DOHH2 (cell line): ENCODE measurements around the gene HMGB1.

ENCODE experiments used
- H3F3A ChIP-seq: fragments of 200-600 bp; sonication (generic), shearing (Covaris generic); 2 replicates; pipeline ENCODE4 v1.6.0; 2016; ENCODE audit warnings: antibody characterized with exemption, mild to moderate bottlenecking; ENCODE audit not compliant: control insufficient read depth, insufficient read depth
- H3K27ac ChIP-seq: fragments of 200-600 bp; sonication (generic); 2 replicates; pipeline ENCODE4 v1.5.1; 2014; ENCODE audit warnings: low read depth, mild to moderate bottlenecking, low read length, moderate library complexity
- H3K27me3 ChIP-seq: fragments of 200-600 bp; sonication (generic); 2 replicates; pipeline ENCODE4 v1.6.1; 2014; ENCODE audit warnings: mild to moderate bottlenecking, low read length, mixed read lengths; ENCODE audit not compliant: control insufficient read depth
- H3K36me3 ChIP-seq: fragments of 200-600 bp; sonication (generic); 2 replicates; pipeline ENCODE4 v1.6.1; 2014; ENCODE audit warnings: mild to moderate bottlenecking, low read length, moderate library complexity, mixed read lengths; ENCODE audit not compliant: control insufficient read depth
- H3K4me1 ChIP-seq: fragments of 200-600 bp; sonication (generic); 2 replicates; pipeline ENCODE4 v1.6.1; 2014; ENCODE audit warnings: mild to moderate bottlenecking, low read length, mixed read lengths; ENCODE audit not compliant: control insufficient read depth
- H3K4me2 ChIP-seq: fragments of 200-600 bp; sonication (generic); 2 replicates; pipeline ENCODE4 v1.6.0; 2014; ENCODE audit warnings: mild to moderate bottlenecking, low read length, moderate library complexity
- H3K4me3 ChIP-seq: fragments of 200-600 bp; sonication (generic); 2 replicates; pipeline ENCODE4 v1.5.1; 2014; ENCODE audit warnings: mild to moderate bottlenecking, low read length, mixed read lengths
- H3K79me2 ChIP-seq: fragments of 200-600 bp; sonication (generic); 2 replicates; pipeline ENCODE4 v1.6.1; 2014; ENCODE audit warnings: mild to moderate bottlenecking, low read length, mixed read lengths; ENCODE audit not compliant: control insufficient read depth
- H3K9me2 ChIP-seq: fragments of 200-600 bp; sonication (generic); replicated peaks from 2 replicates; pipeline ENCODE4 v1.6.1; 2014; ENCODE audit warnings: mild to moderate bottlenecking, low read length, mixed read lengths; ENCODE audit not compliant: control insufficient read depth
- H3K9me3 ChIP-seq: fragments of 200-600 bp; sonication (generic); 2 replicates; pipeline ENCODE4 v1.6.1; 2014; ENCODE audit warnings: antibody characterized with exemption, low read length, mixed read lengths; ENCODE audit not compliant: control insufficient read depth, insufficient read depth
- H4K20me1 ChIP-seq: fragments of 200-600 bp; sonication (generic); 2 replicates; pipeline ENCODE4 v1.6.0; 2014; ENCODE audit warnings: low read depth, mild to moderate bottlenecking, antibody characterized with exemption, low read length, moderate library complexity; ENCODE audit not compliant: control insufficient read depth, insufficient read depth
- EZH2phosphoT487 ChIP-seq: fragments of 200-600 bp; sonication (generic); IDR thresholded peaks from 2 replicates; pipeline ENCODE4 v1.6.1; 2017; ENCODE audit warnings: borderline replicate concordance, mild to moderate bottlenecking, antibody characterized with exemption, low read length, moderate library complexity, mixed read lengths
- TF ChIP-seq, protein P1 (sequence below): fragments of 200-600 bp; sonication (generic); IDR thresholded peaks from one replicate; pipeline ENCODE4 v1.5.1; 2014; ENCODE audit warnings: antibody characterized with exemption, mild to moderate bottlenecking, low read depth, low read length; ENCODE audit not compliant: poor library complexity, severe bottlenecking

The HMGB1 gene

DNA sequence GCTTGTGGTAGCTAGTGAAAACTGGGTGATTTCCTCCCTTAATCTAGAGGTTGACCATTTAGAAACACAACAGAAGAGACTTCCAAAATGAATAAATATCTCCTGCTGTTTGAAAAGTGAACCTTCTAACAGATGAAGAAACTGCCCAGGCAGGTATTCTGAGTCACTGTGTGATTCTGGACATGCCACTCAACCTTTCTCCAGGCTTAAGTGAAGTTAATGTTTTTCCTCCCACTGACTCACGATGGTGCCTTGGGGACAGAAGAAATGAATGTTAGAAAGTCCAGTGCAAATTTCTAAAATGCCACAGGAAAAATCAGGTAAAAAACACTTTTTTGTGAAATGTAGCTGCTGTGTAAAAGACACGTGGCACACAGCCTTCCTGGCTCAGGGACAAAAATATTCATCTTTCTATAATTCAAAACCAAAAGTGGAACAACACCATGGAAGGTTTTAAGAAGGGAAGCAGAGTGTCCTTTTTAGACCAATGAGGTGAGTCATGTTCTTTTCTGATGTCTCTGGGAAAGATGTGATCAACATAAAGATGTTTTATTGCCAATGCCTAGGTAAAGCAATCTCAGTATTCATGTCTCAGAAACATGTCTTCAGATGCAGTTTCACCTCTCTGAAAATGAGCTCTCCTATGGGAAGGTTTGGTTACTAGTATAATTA is 34.3 kb downstream of the HMGB1 start:
- Histone ChIP-seq H3K9me2 (no peaks in the 10 kb centered on the region), H3K27me3 (no peaks in the 10 kb centered on the region), H3K9me3 (no peaks in the 10 kb centered on the region), H3K4me3 (peak overlapping the region; percentile 62), H3K4me2 (peak overlapping the region; percentile 84), H3K36me3 (no peaks in the 10 kb centered on the region), H3K79me2 (peaks cover 4% of the 10 kb centered on the region), H4K20me1 (no peaks in the 10 kb centered on the region), H3K4me1 (peaks cover 59% of the 10 kb centered on the region), H3K27ac (0 out of 2 replicates have a peak overlapping the region, but pooled peaks have one; percentile 5), H3F3A (peaks cover 31% of the 10 kb centered on the region)
- TF ChIP-seq, protein P1, sequence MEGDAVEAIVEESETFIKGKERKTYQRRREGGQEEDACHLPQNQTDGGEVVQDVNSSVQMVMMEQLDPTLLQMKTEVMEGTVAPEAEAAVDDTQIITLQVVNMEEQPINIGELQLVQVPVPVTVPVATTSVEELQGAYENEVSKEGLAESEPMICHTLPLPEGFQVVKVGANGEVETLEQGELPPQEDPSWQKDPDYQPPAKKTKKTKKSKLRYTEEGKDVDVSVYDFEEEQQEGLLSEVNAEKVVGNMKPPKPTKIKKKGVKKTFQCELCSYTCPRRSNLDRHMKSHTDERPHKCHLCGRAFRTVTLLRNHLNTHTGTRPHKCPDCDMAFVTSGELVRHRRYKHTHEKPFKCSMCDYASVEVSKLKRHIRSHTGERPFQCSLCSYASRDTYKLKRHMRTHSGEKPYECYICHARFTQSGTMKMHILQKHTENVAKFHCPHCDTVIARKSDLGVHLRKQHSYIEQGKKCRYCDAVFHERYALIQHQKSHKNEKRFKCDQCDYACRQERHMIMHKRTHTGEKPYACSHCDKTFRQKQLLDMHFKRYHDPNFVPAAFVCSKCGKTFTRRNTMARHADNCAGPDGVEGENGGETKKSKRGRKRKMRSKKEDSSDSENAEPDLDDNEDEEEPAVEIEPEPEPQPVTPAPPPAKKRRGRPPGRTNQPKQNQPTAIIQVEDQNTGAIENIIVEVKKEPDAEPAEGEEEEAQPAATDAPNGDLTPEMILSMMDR = no peak

DNA sequence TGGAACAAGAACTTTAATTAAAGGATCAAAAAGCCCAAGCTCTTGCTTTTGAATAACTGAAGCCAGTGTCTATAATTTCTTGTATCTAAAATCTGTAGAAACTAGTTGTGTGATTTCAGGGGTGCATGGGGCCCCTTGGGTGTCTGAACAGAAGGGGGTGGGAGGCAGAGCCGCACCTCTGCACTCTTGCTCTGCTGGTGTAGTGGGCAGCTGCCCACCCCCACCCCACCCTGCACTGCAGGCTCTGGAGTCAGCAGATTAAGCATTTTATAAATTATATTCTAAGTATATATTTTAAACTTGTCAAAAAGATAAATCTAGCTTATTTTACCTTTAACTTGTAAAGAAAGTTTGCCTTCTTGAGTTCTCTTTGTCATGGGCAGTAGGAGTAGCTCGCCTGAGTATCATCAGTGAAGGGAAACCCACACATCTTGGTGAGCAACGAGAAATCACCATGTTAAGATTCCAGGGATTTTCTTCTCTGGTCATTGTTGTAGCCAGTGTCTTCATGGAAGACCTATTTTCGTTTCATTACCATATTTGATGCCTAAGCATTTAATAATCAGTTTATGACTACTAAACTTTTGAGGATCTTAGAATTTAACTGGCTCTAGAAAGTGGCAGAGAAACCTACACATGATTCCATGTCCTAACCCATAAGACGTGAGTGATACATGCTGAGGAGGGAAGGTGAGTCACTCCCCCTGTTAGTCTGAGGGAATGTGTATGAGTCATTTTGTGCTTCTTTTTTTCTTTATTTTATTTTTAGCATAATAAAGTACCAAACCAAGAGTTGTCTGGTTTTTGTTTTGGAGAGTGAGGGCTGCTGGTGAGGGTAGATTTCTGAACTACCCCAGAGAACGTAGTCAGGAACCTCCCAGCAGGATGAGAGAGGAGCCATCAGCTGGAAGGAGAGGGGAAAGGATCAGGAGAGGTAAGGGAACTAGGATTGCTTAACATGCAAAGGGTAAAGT is 35.7 kb downstream of the HMGB1 start:
- no peak for TF ChIP-seq EZH2phosphoT487
- TF ChIP-seq, protein P1 = no peak
- no peaks in the 10 kb centered on the region for H3K36me3 ChIP-seq
- peaks cover 29% of the 10 kb centered on the region for H3F3A ChIP-seq
- no peaks in the 10 kb centered on the region for H4K20me1 ChIP-seq
- peak overlapping the region; percentile 84 for H3K4me2 ChIP-seq
- no peaks in the 10 kb centered on the region for H3K27me3 ChIP-seq
- peaks cover 5% of the 10 kb centered on the region for H3K79me2 ChIP-seq
- H3K4me3 ChIP-seq = peak overlapping the region; percentile 62
- no peaks in the 10 kb centered on the region for H3K9me2 ChIP-seq
- peak overlapping the region; percentile 71 for H3K27ac ChIP-seq
- peaks cover 61% of the 10 kb centered on the region for H3K4me1 ChIP-seq
- no peaks in the 10 kb centered on the region for H3K9me3 ChIP-seq

DNA sequence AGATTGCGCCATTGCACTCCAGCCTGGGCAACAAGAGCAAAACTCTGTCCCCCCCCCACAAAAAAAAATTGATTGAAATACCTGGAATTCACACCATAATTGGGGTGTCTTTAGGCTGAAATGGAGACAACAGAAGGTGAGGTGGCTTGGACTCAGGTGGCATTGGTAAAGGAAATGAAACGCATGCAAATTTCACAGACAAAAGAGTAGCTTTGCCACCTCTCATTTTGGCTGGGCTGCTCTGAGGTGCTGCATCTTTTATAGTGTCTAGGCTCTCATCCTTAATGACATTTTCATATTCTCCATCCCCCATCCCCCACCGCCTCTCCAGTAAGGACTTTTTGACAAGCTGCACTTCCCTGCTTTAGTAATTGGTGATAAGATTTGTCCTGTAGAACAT is 36.5 kb downstream of the HMGB1 start:
- no peak for TF ChIP-seq EZH2phosphoT487
- TF ChIP-seq, protein P1 = no peak
- Histone ChIP-seq H4K20me1 (no peaks in the 10 kb centered on the region), H3K4me3 (peak overlapping the region; percentile 62), H3F3A (peaks cover 31% of the 10 kb centered on the region), H3K9me2 (no peaks in the 10 kb centered on the region), H3K27ac (peak overlapping the region; percentile 71), H3K27me3 (no peaks in the 10 kb centered on the region), H3K9me3 (no peaks in the 10 kb centered on the region), H3K79me2 (peaks cover 12% of the 10 kb centered on the region), H3K36me3 (no peaks in the 10 kb centered on the region), H3K4me1 (peaks cover 68% of the 10 kb centered on the region), H3K4me2 (peak overlapping the region; percentile 84)
